CD4-positive, alpha-beta memory T cell (primary cell): ENCODE results near the gene ARHGAP27. TPM values are rescaled to one million over a fixed set of nuclear protein-coding genes. Genes with fewer than 3 reads are reported as not detected.

Source experiments
- CTCF ChIA-PET: fragments of 350-600 bp; sonication (Branson Sonifier 250); formaldehyde crosslinking; loops from one replicate; lab custom pipeline; 2021; ENCODE audit warnings: inconsistent platforms; ENCODE audit not compliant: partially characterized antibody; lab: Charles Lee
- POLR2A ChIA-PET: fragments of 350-600 bp; sonication (Branson Sonifier 250); formaldehyde crosslinking; loops from one replicate; lab custom pipeline; 2021; ENCODE audit not compliant: partially characterized antibody; lab: Charles Lee
- DNase-seq, 5 donors: peaks; one replicate each; pipeline versions ENCODE4 v3.0.0 to v3.0.0-alpha.2; 2020 to 2022; ENCODE audit warnings: mixed read lengths in 1 of 5
- H3K27ac ChIP-seq: one replicate; pipeline ENCODE4 v1.7.0; 2013; ENCODE audit warnings: low read depth, low read length
- H3K27me3 ChIP-seq: 2 replicates; pipeline ENCODE4 v1.7.0; 2013; ENCODE audit warnings: mild to moderate bottlenecking, low read length, moderate library complexity; ENCODE audit not compliant: insufficient read depth
- H3K36me3 ChIP-seq: 2 replicates; pipeline ENCODE4 v1.7.0; 2013; ENCODE audit warnings: mild to moderate bottlenecking, low read length, moderate library complexity; ENCODE audit not compliant: insufficient read depth
- H3K4me1 ChIP-seq: 2 replicates; pipeline ENCODE4 v1.7.0; 2013; ENCODE audit warnings: mild to moderate bottlenecking, low read length, moderate library complexity; ENCODE audit not compliant: insufficient read depth
- H3K4me3 ChIP-seq, 2 donors: one replicate each; pipeline ENCODE4 v1.7.0; 2013; ENCODE audit warnings: low read length in 2 of 2, mild to moderate bottlenecking in 1 of 2
- H3K9me3 ChIP-seq, 2 donors: one replicate each; pipeline ENCODE4 v1.7.0; 2013; ENCODE audit warnings: low read length in 2 of 2, control low read depth in 1 of 2; ENCODE audit not compliant: control insufficient read depth in 1 of 2
- H3K27ac Mint-ChIP-seq, 7 donors: one replicate each; pipeline ENCODE4 v1.8.0; 2020 to 2021; ENCODE audit warnings: mixed read lengths in 7 of 7, mild to moderate bottlenecking in 6 of 7, inconsistent platforms in 3 of 7, moderate library complexity in 3 of 7
- H3K27me3 Mint-ChIP-seq, 2 donors: one replicate each; pipeline ENCODE4 v1.8.0; 2020 to 2021; ENCODE audit warnings: mixed read lengths in 2 of 2
- H3K36me3 Mint-ChIP-seq, 2 donors: one replicate each; pipeline ENCODE4 v1.8.0; 2020 to 2021; ENCODE audit warnings: mixed read lengths in 2 of 2, inconsistent platforms in 1 of 2, mild to moderate bottlenecking in 1 of 2
- H3K4me1 Mint-ChIP-seq, 4 donors: one replicate each; pipeline ENCODE4 v1.8.0; 2020 to 2021; ENCODE audit warnings: mixed read lengths in 4 of 4, mild to moderate bottlenecking in 1 of 4
- H3K4me3 Mint-ChIP-seq, 8 donors: one replicate each; pipeline ENCODE4 v1.8.0; 2020 to 2021; ENCODE audit warnings: mixed read lengths in 8 of 8, mild to moderate bottlenecking in 7 of 8, moderate library complexity in 6 of 8, inconsistent platforms in 3 of 8
- H3K9me3 Mint-ChIP-seq, 8 donors: one replicate each; pipeline ENCODE4 v1.8.0; 2020 to 2021; ENCODE audit warnings: mixed read lengths in 8 of 8, mild to moderate bottlenecking in 5 of 8, inconsistent platforms in 3 of 8, moderate library complexity in 1 of 8
- intact Hi-C: fragments of 100-400 bp; cut with micrococcal nuclease; formaldehyde crosslinking; loops from one replicate; pipeline ENCODE4 v1.15.1; 2023
- polyA plus RNA-seq, 2 donors: library from polyadenylated mRNA; unstranded; fragments of 300-500 nt; fragmentation: Illumina TruSeq; gene quantifications; one replicate each; pipeline ENCODE4 v1.2.3, GENCODE V29; 2021
- total RNA-seq, 2 experiments: library from RNA; stranded (reverse); gene quantifications; one replicate each; pipeline ENCODE4 v1.2.3, GENCODE V29; 2021

The ARHGAP27 gene
- total and polyA plus RNA-seq, 4 experiments from 2014 or later = 23.0 to 113 (median 69.4) TPM

DNA sequence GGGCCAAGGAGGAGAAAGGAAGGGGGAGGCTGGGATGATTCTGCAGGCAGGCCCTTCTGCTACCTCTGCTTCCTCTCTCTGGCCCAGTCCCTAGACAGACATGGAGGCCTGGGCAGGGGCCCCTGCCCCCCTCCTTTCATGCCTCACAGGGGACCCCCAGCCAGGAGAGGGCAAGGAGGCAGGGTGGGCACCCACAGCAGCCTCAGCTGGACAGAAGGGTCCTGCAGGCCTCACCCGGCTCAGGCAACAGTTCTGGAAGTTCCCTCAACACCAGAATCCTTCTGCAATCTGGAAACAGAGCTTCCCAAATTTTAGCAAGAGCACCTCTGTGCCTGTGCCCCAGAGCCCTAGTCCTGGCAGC, 8.7 kb downstream of the ARHGAP27 start:
- no peak overlapping the region for H3K27ac ChIP-seq
- Mint-ChIP-seq H3K27ac (no peak overlapping the region), H3K4me1 (peaks cover 7 to 12% (median 12%) of the 10 kb centered on the region in 4 donors), H3K27me3 (no peaks in the 10 kb centered on the region), H3K9me3 (no peaks in the 10 kb centered on the region), H3K36me3 (no peaks in the 10 kb centered on the region), H3K4me3 (no peak overlapping the region)
- peaks cover 11% of the 10 kb centered on the region for H3K4me1 ChIP-seq
- H3K36me3 ChIP-seq = no peaks in the 10 kb centered on the region
- no peaks in the 10 kb centered on the region for H3K9me3 ChIP-seq
- ChIA-PET CTCF (no interaction called here), POLR2A (no interaction called here)
- no peak for DNase-seq
- no peak overlapping the region for H3K4me3 ChIP-seq
- intact Hi-C loops = no loop called here
- no peaks in the 10 kb centered on the region for H3K27me3 ChIP-seq

DNA sequence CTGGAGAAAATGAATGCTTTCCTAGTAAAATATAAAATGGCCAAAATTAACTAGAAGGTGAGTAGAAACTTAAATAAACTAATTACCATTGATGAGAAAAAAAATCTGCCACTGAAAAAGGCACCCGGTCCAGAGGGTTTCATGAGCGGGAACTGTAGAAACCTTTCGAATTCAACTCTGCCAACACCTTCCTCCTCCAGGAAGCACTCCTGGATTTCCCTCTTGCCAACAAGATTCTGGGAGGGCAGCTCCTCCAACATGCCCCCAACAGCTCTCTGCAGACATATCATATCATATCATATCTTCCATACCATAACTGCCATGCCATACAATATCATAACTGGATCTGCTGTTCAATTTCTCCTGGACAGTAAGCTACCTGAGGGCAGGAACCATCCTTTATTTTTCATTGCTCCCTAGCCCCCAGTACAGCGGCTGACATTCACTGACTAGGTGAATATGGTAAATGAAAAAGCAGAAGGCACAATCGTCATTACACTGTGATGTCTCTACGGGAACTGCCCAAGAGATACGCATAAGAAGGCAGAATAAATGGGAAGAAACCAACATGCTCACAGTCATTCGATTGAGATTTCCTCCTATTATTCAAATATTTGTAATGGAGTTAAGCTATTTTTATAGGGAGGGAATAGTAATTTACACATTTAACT, 9.2 kb downstream of the ARHGAP27 start:
- H3K4me1 ChIP-seq = peaks cover 7% of the 10 kb centered on the region
- no peak overlapping the region for H3K27ac ChIP-seq
- H3K4me1 Mint-ChIP-seq = peaks cover 4 to 7% (median 7%) of the 10 kb centered on the region in 4 donors
- H3K9me3 ChIP-seq = no peaks in the 10 kb centered on the region
- no peaks in the 10 kb centered on the region for H3K36me3 ChIP-seq
- H3K4me3 Mint-ChIP-seq = no peak overlapping the region
- peak overlapping the region in 1 of 7 donors; percentile 14 for H3K27ac Mint-ChIP-seq
- H3K4me3 ChIP-seq = no peak overlapping the region
- no peak for DNase-seq
- no peaks in the 10 kb centered on the region for H3K27me3 Mint-ChIP-seq
- no peaks in the 10 kb centered on the region for H3K36me3 Mint-ChIP-seq
- ChIA-PET POLR2A (no interaction called here), CTCF (no interaction called here)
- intact Hi-C loops = no loop called here
- H3K27me3 ChIP-seq = no peaks in the 10 kb centered on the region
- H3K9me3 Mint-ChIP-seq = no peaks in the 10 kb centered on the region

DNA sequence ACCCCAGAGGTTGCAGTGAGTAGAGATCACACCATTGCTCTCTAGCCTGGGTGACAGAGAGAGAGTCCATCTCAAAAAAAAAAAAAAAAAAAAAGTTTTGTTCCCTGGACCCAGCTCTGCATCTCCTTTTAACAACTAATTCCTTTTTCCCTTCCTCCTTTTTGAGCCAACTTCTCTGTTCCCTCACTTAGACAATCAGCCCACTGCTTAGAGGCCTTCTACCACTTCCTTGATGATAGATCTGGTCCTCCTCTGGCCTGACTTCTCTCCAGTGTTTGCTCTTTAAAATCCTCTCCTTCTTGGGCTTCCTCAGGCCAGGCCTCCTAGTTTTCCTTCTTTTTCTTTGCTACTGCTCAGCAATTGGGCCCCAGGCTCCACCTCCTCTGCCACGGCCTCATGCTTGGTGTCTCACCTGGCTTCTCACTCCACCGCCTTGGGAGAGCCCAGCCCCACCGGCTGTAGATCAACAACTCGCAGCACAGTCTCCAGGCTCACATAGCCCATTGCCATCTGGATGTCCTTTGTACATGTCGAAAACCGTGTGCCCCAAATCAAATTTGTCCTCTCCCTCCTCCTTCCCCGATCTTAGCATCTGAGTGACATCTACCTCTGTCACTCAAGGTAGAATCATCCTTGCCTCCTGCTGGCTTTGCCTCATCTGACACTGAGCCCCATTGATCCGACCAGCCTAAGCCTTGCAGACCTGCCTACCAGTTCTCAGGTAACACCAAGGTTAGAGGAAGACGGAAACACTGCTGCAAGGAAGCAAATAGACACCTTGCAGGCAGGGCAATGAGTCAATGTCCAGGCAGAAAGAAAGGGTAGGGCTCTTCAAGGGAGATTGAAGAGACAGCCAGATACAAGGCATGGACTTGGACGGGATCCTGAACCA, 17.4 kb downstream of the ARHGAP27 start:
- no peaks in the 10 kb centered on the region for H3K36me3 ChIP-seq
- Mint-ChIP-seq H3K4me3 (no peak overlapping the region), H3K9me3 (no peaks in the 10 kb centered on the region), H3K27me3 (no peaks in the 10 kb centered on the region), H3K27ac (peak overlapping the region in 3 of 7 donors; percentile 8 to 63 (median 10)), H3K36me3 (peaks cover 0 to 3% of the 10 kb centered on the region in 2 donors), H3K4me1 (peaks cover 12 to 30% (median 15%) of the 10 kb centered on the region in 4 donors)
- H3K4me1 ChIP-seq = peaks cover 18% of the 10 kb centered on the region
- no peak overlapping the region for H3K4me3 ChIP-seq
- DNase-seq = no peak
- POLR2A ChIA-PET = no interaction called here
- H3K9me3 ChIP-seq = no peaks in the 10 kb centered on the region
- intact Hi-C loops = no loop called here
- CTCF ChIA-PET = no interaction called here
- no peaks in the 10 kb centered on the region for H3K27me3 ChIP-seq
- H3K27ac ChIP-seq = no peak overlapping the region

GRCh38 chr17:45413498-45413923, 19.2 kb downstream of the ARHGAP27 start:
- Mint-ChIP-seq H3K4me3 (no peak overlapping the region), H3K9me3 (no peaks in the 10 kb centered on the region)

DNA sequence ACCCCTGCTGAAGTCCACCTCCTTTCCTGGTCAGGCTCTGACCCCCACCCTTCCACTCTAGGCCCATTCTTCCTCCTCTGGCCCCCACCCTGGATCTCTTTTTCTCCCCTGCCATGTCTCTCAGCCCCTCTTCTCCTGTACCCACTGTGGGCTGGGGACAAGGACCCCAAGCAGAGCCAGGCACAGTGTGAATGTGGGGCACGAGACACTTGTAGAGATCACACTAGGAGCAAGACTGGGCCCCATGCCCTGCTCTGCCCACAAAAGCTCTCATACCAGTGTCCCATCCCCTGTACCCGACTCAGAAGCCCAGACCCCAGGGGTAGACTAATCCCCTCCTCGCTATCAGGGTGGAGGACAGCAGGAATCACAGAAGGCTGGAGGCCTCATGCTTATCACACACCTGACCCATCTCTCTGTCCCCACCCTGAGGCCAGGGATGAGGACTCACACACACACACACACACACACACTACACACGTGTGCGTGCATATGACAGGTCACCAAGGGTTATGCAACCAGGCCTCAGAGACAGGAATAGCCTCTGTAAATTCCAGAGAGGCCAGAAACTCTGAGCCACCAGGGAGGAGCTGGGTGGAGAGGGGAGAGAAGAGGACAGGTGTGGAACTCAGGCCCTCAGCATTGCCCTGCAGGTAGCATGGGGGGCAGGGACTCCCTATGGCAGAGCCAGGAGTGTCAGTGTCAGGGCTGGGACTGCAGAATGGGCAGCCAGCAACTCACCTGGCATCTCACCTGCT, 21.1 kb downstream of the ARHGAP27 start:
- peaks cover 33 to 64% (median 40%) of the 10 kb centered on the region in 4 donors for H3K4me1 Mint-ChIP-seq
- ChIA-PET POLR2A (interaction anchor here (0.7 to 1.3 kb wide), 4 partner anchors 15 to 95 kb away, joined by 3 to 4 read pairs (median 3); partner anchors contain the start of gene MAP3K14), CTCF (interaction anchor here (0.9 to 3.4 kb wide), 3 partner anchors 16 to 164 kb away, joined by 3 to 10 read pairs (median 3); no protein-coding TSS in a partner anchor)
- H3K27ac Mint-ChIP-seq = peak overlapping the region; percentile 94 to 100 (median 99)
- H3K27me3 Mint-ChIP-seq = no peaks in the 10 kb centered on the region
- peaks cover 0 to 32% of the 10 kb centered on the region in 2 donors for H3K36me3 Mint-ChIP-seq
- H3K9me3 Mint-ChIP-seq = no peaks in the 10 kb centered on the region
- Histone ChIP-seq H3K36me3 (no peaks in the 10 kb centered on the region), H3K9me3 (no peaks in the 10 kb centered on the region), H3K27ac (peak overlapping the region; percentile 91), H3K27me3 (no peaks in the 10 kb centered on the region), H3K4me1 (peaks cover 48% of the 10 kb centered on the region), H3K4me3 (no peak overlapping the region)
- DNase-seq = no peak
- H3K4me3 Mint-ChIP-seq = peak overlapping the region; percentile 99 to 100 (median 99)
- intact Hi-C loops = loop anchor here (2.0 kb wide), 1 partner anchor 17 kb away; no protein-coding TSS in a partner anchor

More at GRCh38 chr17:45413498-45413923, 19.2 kb downstream of the ARHGAP27 start:
- H3K27ac Mint-ChIP-seq = no peak overlapping the region
- intact Hi-C loops = no loop called here
- Histone ChIP-seq H3K4me3 (no peak overlapping the region), H3K36me3 (no peaks in the 10 kb centered on the region), H3K27me3 (no peaks in the 10 kb centered on the region), H3K4me1 (peaks cover 28% of the 10 kb centered on the region), H3K27ac (no peak overlapping the region), H3K9me3 (no peaks in the 10 kb centered on the region)
- H3K36me3 Mint-ChIP-seq = peaks cover 0 to 19% of the 10 kb centered on the region in 2 donors
- ChIA-PET POLR2A (no interaction called here), CTCF (no interaction called here)
- no peaks in the 10 kb centered on the region for H3K27me3 Mint-ChIP-seq
- DNase-seq = no peak
- peaks cover 20 to 48% (median 24%) of the 10 kb centered on the region in 4 donors for H3K4me1 Mint-ChIP-seq

GRCh38 chr17:45410144-45411091, 22.3 kb downstream of the ARHGAP27 start:
- H3K4me3 Mint-ChIP-seq = peak overlapping the region; percentile 99 to 100 (median 99)
- DNase-seq = peak; percentile 51 to 69 (median 60)
- POLR2A ChIA-PET = interaction anchor here (0.6 to 2.8 kb wide), 11 partner anchors 16 to 511 kb away, joined by 3 to 29 read pairs (median 4); partner anchors contain the start of genes EFTUD2, HEXIM1 and MAP3K14
- intact Hi-C loops = loop anchor here (2.0 kb wide), 1 partner anchor 18 kb away; no protein-coding TSS in a partner anchor
- H3K9me3 Mint-ChIP-seq = no peaks in the 10 kb centered on the region
- H3K27ac Mint-ChIP-seq = peak overlapping the region; percentile 94 to 100 (median 99)
- peak overlapping the region; percentile 97 to 98 for H3K4me3 ChIP-seq
- H3K4me1 Mint-ChIP-seq = peaks cover 36 to 63% (median 42%) of the 10 kb centered on the region in 4 donors
- CTCF ChIA-PET = interaction anchor here (1.0 to 3.4 kb wide), 5 partner anchors 15 to 275 kb away, joined by 3 to 10 read pairs (median 4); partner anchors contain the start of gene ACBD4
- H3K36me3 ChIP-seq = no peaks in the 10 kb centered on the region
- H3K27me3 Mint-ChIP-seq = no peaks in the 10 kb centered on the region
- H3K9me3 ChIP-seq = no peaks in the 10 kb centered on the region
- peaks cover 4 to 37% of the 10 kb centered on the region in 2 donors for H3K36me3 Mint-ChIP-seq
- no peaks in the 10 kb centered on the region for H3K27me3 ChIP-seq
- peak overlapping the region; percentile 91 for H3K27ac ChIP-seq
- peaks cover 52% of the 10 kb centered on the region for H3K4me1 ChIP-seq
